HepG2 (cell line): Measurements from ENCODE around the gene UBL5. TPM values are rescaled to one million over a fixed set of nuclear protein-coding genes. Genes with fewer than 3 reads are reported as not detected.

Experiments
- ATAC-seq: fragments of 200-7000 bp; cut with Tn5 transposase; 3 replicates; pipeline ENCODE4 v1.9.1; 2020; ENCODE audit warnings: mild to moderate bottlenecking, moderate library complexity
- BruUV-seq: library from RNA; stranded (reverse); fragments of 400-500 nt; replicated peaks from 2 replicates; lab custom pipeline; 2021; lab: Mats Ljungman, UMichigan
- CTCF ChIA-PET: fragments of 300-600 bp; formaldehyde crosslinking; extraction: SDS; loops from one replicate; lab custom pipeline; 2021; ENCODE audit warnings: low total read pairs, inconsistent platforms, low intra/inter-chr PET ratio; lab: Yijun Ruan, JAX
- POLR2A ChIA-PET: fragments of 350-600 bp; sonication (Branson Sonifier 250); formaldehyde crosslinking; loops from one replicate; lab custom pipeline; 2020; ENCODE audit warnings: antibody characterized with exemption, inconsistent platforms; lab: Yijun Ruan, JAX
- DNase-seq: peaks from one replicate; pipeline ENCODE4 v3.0.0-alpha.2; 2015; ENCODE audit warnings: low spot score
- FAIRE-seq: peaks from 3 replicates; lab custom pipeline; 2011; peaks lifted over from hg19 to GRCh38; lab: Jason Lieb, UNC
- H2AFZ ChIP-seq: one replicate; pipeline ENCODE4 v1.6.1; 2011; ENCODE audit warnings: low read length, inconsistent platforms
- H3K27ac ChIP-seq: fragments of 300-600 bp; 3 replicates; pipeline ENCODE4 v1.8.0; 2011; ENCODE audit warnings: mixed run types, mild to moderate bottlenecking, mixed read lengths, low read length, inconsistent platforms; ENCODE audit not compliant: insufficient read depth; ENCODE audit errors: extremely low read length
- H3K27me3 ChIP-seq, 2 experiments: fragments of 200-600 bp in 1 of 2; 2 replicates in 1 of 2; 3 replicates in 1 of 2; pipeline versions ENCODE4 v1.6.0 to v1.8.0; 2011; ENCODE audit warnings: low read length in 2 of 2, mild to moderate bottlenecking in 2 of 2, moderate library complexity in 2 of 2, inconsistent platforms in 1 of 2; ENCODE audit not compliant: insufficient read depth in 2 of 2, control insufficient read depth in 1 of 2
- H3K36me3 ChIP-seq, 2 experiments: fragments of 200-600 bp in 1 of 2; replicated peaks in 1 of 2; 2 replicates in 1 of 2; 3 replicates in 1 of 2; pipeline versions ENCODE4 v1.5.1 to v1.8.0; 2011; ENCODE audit warnings: low read length in 2 of 2, inconsistent platforms in 1 of 2; ENCODE audit not compliant: insufficient read depth in 2 of 2, control insufficient read depth in 1 of 2
- H3K4me1 ChIP-seq: 2 replicates; pipeline ENCODE4 v1.5.1; 2012; ENCODE audit warnings: low read length, inconsistent platforms; ENCODE audit not compliant: insufficient read depth
- H3K4me2 ChIP-seq: 2 replicates; pipeline ENCODE4 v1.6.0; 2011; ENCODE audit warnings: low read depth, low read length, inconsistent platforms
- H3K4me3 ChIP-seq, 3 experiments: fragments of 200-600 bp in 1 of 3; sonication (generic), shearing (Covaris generic) in 1 of 3; replicated peaks in 1 of 3; 2 replicates each; pipeline ENCODE4 v1.5.1; 2011 to 2016; ENCODE audit warnings: low read length in 3 of 3, inconsistent platforms in 2 of 3, low read depth in 2 of 3, mild to moderate bottlenecking in 2 of 3, control low read depth in 1 of 3, mixed read lengths in 1 of 3; ENCODE audit not compliant: insufficient read depth in 1 of 3
- H3K79me2 ChIP-seq: one replicate; pipeline ENCODE4 v1.6.1; 2011; ENCODE audit warnings: low read length, inconsistent platforms; ENCODE audit not compliant: insufficient read depth
- H3K9ac ChIP-seq: 2 replicates; pipeline ENCODE4 v1.6.0; 2011; ENCODE audit warnings: mild to moderate bottlenecking, low read depth, low read length, inconsistent platforms; ENCODE audit not compliant: insufficient read depth
- H3K9me3 ChIP-seq: 2 replicates; pipeline ENCODE4 v1.5.1; 2012; ENCODE audit warnings: mild to moderate bottlenecking, low read length
- H4K20me1 ChIP-seq: 2 replicates; pipeline ENCODE4 v1.6.0; 2011; ENCODE audit warnings: inconsistent platforms, mild to moderate bottlenecking, low read length, moderate library complexity; ENCODE audit not compliant: insufficient read depth
- BHLHE40 ChIP-seq: IDR thresholded peaks from 2 replicates; pipeline ENCODE4 v1.6.1; 2011; ENCODE audit warnings: low read length, improper control_type of control experiment
- CBX5 ChIP-seq: sonication (generic); formaldehyde crosslinking; IDR thresholded peaks from 2 replicates; pipeline ENCODE4 v1.4.0; 2020; ENCODE audit warnings: missing genetic modification reagents, borderline replicate concordance
- E2F1 ChIP-seq: sonication (generic); formaldehyde crosslinking; IDR thresholded peaks from 2 replicates; pipeline ENCODE4 v1.5.0; 2020; ENCODE audit warnings: missing genetic modification reagents
- RAD51 ChIP-seq: fragments of 450-650 bp; IDR thresholded peaks from 2 replicates; pipeline ENCODE4 v1.6.1; 2016; ENCODE audit warnings: borderline replicate concordance
- RFX1 ChIP-seq: fragments of 450-650 bp; IDR thresholded peaks from 2 replicates; pipeline ENCODE4 v1.6.1; 2017
- SPEN ChIP-seq: sonication (generic); formaldehyde crosslinking; IDR thresholded peaks from 2 replicates; pipeline ENCODE4 v1.5.1; 2020; ENCODE audit warnings: low read depth, mild to moderate bottlenecking, missing genetic modification reagents
- THRA ChIP-seq: sonication (generic); formaldehyde crosslinking; IDR thresholded peaks from 2 replicates; pipeline ENCODE4 v1.4.0; 2020; ENCODE audit warnings: missing genetic modification reagents, borderline replicate concordance
- THYN1 ChIP-seq: sonication (generic); formaldehyde crosslinking; IDR thresholded peaks from 2 replicates; pipeline ENCODE4 v1.8.1; 2023; ENCODE audit warnings: low read depth, mild to moderate bottlenecking, moderate library complexity, missing genetic modification reagents, borderline replicate concordance
- U2AF2 ChIP-seq: fragments of 200-400 bp; formaldehyde crosslinking; IDR thresholded peaks from 2 replicates; pipeline ENCODE4 v1.6.1; 2017; ENCODE audit warnings: low read depth, mild to moderate bottlenecking, low read length
- ZNF350 ChIP-seq: sonication (generic); formaldehyde crosslinking; IDR thresholded peaks from 2 replicates; pipeline ENCODE4 v1.4.0; 2020; ENCODE audit warnings: mild to moderate bottlenecking, low read depth, missing genetic modification reagents, borderline replicate concordance
- ZNF644 ChIP-seq: IDR thresholded peaks from 2 replicates; pipeline ENCODE4 v1.6.1; 2016; ENCODE audit warnings: low read depth
- WGBS: methylation state at CpG from one replicate; pipeline ENCODE4 v1.1.6; 2017; ENCODE audit warnings: low lambda C conversion rate; 5-methylcytosine and 5-hydroxymethylcytosine counted together
- in situ Hi-C: cut with HindIII; loops from 2 replicates; pipeline ENCODE4 v1.10.0; 2017; ENCODE audit warnings: low pct_unique_long_range_greater_than_20kb; ENCODE audit not compliant: extremely low pct_ligation_motif_present
- intact Hi-C: fragments of 100-400 bp; cut with micrococcal nuclease; formaldehyde crosslinking; loops from one replicate; pipeline ENCODE4 v1.10.0; 2022; ENCODE audit not compliant: unreplicated experiment
- polyA plus RNA-seq, 8 experiments: library from polyadenylated mRNA; depleted of rRNA in 3 of 8; stranded (reverse) in 7 of 8; unstranded in 1 of 8; fragments of >200 nt; fragmentation: Illumina TruSeq in 4 of 8; extraction: Trizol in 4 of 8; gene quantifications; 2 replicates each; pipeline versions ENCODE4 v1.2.1 to v1.2.3, GENCODE V29; 2011 to 2016; ENCODE audit warnings: low read depth in 4 of 8, missing spikeins in 1 of 8, mixed read lengths in 1 of 8; ENCODE audit not compliant: insufficient read depth in 1 of 8
- total RNA-seq, 5 experiments: library from RNA; depleted of rRNA; stranded (reverse); fragments of >200 nt; fragmentation: Illumina TruSeq; extraction: Trizol; gene quantifications; 2 replicates each; pipeline ENCODE4 v1.2.3, GENCODE V29; 2016; ENCODE audit warnings: low read depth in 1 of 5
- TF ChIP-seq, protein P1 (sequence below): fragments of 450-650 bp; IDR thresholded peaks from 2 replicates; pipeline ENCODE4 v1.6.1; 2016

Gene UBL5
- total and polyA plus RNA-seq, 2 of the 13 experiments (the other 11 are each of a cell fraction or from before 2014, with no cell fraction given): 373 to 487 TPM

- Histone ChIP-seq H3K4me1 (peaks cover 27% of the 10 kb centered on the region), H3K27me3 (no peaks in the 10 kb centered on the region), H3K36me3 (peaks cover 5 to 12% of the 10 kb centered on the region in 2 experiments; a peak in 4 of 5 replicates), H3K4me2 (no peak overlapping the region), H4K20me1 (no peaks in the 10 kb centered on the region), H3K9ac (no peak overlapping the region), H3K4me3 (no peak overlapping the region), H3K27ac (no peak overlapping the region), H3K9me3 (no peaks in the 10 kb centered on the region), H3K79me2 (no peaks in the 10 kb centered on the region), H2AFZ (no peak overlapping the region)
- FAIRE-seq (no peak), DNase-seq (no peak), ATAC-seq (no peak)
- CTCF ChIA-PET: interaction anchor here (3.7 kb wide), 1 partner anchor 65 kb away, joined by 15 read pairs; no protein-coding TSS in a partner anchor
- TF ChIP-seq THYN1 (CRISPR knock-in tag): no peak
- peak; percentile 39; the same call in 1 of the 2 replicates for TF ChIP-seq RFX1
- POLR2A ChIA-PET: no interaction called here
- no TSS peak for BruUV-seq
- 100% methylated on average over 5 of the region's 7 CpGs for WGBS
- intact Hi-C loops (no loop called here), in situ Hi-C loops (loop anchor here (5.0 kb wide), 1 partner anchor 63 kb away; no protein-coding TSS in a partner anchor)
Measured at GRCh38 chr19:9849791-9850190, 22.1 kb downstream of the UBL5 start.

DNA sequence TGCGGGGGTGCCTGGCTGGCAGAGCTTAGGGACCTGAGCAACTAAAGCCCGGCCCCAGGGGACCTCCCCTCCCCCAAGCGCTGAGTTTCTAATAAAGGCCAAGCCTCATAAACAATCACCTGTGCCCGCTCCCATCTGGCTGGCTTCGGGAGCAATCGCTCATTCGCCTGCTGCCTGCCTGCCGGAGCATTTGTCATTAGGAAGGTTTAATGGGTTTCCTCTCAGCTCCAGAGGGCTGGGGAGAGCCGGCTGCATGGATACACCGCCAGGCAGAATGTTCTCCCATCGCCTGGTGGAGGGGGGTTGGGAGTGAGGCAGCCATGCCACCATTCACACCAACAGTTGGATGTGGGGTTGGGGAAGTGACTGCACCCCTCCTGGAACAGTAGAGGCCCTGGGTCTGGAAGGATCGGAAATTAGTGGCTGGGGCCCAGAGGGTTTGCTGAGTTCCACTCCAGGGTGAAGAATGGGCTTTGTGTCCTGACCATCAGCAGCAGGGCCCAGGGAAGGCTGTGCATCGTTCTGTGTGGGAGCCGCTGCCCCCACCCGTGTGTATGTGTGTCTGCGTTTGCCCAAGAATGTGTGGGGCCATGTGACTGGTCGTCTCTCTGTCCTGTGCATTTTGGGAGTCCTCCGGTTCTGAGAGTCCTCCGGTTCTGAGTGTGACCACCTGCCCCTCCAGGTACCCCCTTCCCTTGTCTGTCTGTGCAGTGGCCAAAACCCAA, 22.7 kb downstream of the UBL5 start:
- CTCF ChIA-PET: no interaction called here
- no peak for FAIRE-seq
- no peak for TF ChIP-seq CBX5 (CRISPR knock-in tag)
- TF ChIP-seq ZNF644 (CRISPR knock-in tag): no peak
- TF ChIP-seq ZNF350: no peak
- TF ChIP-seq, protein P1, sequence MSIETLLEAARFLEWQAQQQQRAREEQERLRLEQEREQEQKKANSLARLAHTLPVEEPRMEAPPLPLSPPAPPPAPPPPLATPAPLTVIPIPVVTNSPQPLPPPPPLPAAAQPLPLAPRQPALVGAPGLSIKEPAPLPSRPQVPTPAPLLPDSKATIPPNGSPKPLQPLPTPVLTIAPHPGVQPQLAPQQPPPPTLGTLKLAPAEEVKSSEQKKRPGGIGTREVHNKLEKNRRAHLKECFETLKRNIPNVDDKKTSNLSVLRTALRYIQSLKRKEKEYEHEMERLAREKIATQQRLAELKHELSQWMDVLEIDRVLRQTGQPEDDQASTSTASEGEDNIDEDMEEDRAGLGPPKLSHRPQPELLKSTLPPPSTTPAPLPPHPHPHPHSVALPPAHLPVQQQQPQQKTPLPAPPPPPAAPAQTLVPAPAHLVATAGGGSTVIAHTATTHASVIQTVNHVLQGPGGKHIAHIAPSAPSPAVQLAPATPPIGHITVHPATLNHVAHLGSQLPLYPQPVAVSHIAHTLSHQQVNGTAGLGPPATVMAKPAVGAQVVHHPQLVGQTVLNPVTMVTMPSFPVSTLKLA: no peak
- no peak for TF ChIP-seq THRA (CRISPR knock-in tag)
- no peak for TF ChIP-seq E2F1 (CRISPR knock-in tag)
- no peak for TF ChIP-seq BHLHE40
- TF ChIP-seq U2AF2: no peak
- no peak for TF ChIP-seq SPEN (CRISPR knock-in tag)
- TF ChIP-seq RAD51: no peak

More for the DNA sequence above, 22.7 kb downstream of the UBL5 start:
- Histone ChIP-seq H3K27ac (no peak overlapping the region), H3K9me3 (no peaks in the 10 kb centered on the region), H3K27me3 (no peaks in the 10 kb centered on the region), H3K9ac (no peak overlapping the region), H3K4me3 (no peak overlapping the region), H3K4me1 (peaks cover 27% of the 10 kb centered on the region), H3K79me2 (no peaks in the 10 kb centered on the region), H3K36me3 (peaks cover 5 to 10% of the 10 kb centered on the region in 2 experiments; a peak in 3 of 5 replicates), H4K20me1 (no peaks in the 10 kb centered on the region), H2AFZ (no peak overlapping the region), H3K4me2 (no peak overlapping the region)
- 92% methylated on average over 14 of the region's 19 CpGs for WGBS
- POLR2A ChIA-PET: no interaction called here
- intact Hi-C loops: no loop called here
- ATAC-seq (no peak), DNase-seq (no peak)
- BruUV-seq: no TSS peak
- in situ Hi-C loops: no loop called here
